ENCODE measurements around the gene SP140L.
"Not testable (repeated sequence)": the region's sequence is repeated elsewhere in the genome, so short reads cannot be mapped to it uniquely, and the experiment has no call there.

Gene SP140L

GRCh38 chr2:230326453-230327417 lies at the start of gene SP140L:
Gene SP140L (plus strand): TSS chr2:230327193. CDS start chr2:230327270, 77 bp downstream.
- no peak for DNase-seq

DNA sequence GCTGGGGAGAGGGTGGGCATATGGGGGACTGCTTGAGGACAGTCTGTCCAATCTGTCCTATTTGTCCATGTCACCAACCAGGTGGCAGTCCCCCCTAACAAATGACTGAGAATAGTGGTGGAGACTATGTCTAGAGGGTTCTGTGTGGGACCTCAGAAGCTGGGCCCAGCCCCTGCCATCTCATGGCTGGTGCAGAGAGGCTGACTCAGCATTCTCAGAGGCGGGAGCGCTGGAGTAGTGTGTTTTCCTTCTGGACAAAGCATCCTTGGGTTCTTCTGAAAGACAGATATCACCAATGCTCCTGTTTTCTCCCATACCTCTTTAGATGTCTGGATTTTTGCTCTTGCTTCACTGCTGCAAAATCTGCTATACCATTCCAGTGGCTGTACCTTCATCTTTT lies 44.1 kb upstream of the SP140L start:
- DNase-seq = no peak

DNA sequence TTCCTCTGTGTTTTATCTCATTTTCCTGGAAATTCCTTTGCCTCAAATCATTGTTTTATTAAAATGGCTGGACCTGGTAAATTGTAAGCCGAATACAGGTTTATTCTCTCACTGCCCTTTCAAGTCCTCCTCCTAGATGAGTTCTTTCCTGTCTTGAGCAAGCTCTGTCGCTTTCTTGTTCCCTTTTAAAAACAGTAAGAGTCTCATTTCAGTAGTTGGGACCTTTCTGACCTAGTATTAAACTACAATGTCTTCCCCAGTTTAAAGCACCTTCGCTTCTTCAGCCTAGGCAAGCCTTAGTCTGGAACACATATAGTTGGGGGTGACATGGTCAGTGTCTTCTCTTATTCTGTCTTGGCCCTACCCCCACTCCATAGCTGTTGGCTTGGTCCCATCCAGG lies 40.9 kb upstream of the SP140L start:
- DNase-seq = no peak

DNA sequence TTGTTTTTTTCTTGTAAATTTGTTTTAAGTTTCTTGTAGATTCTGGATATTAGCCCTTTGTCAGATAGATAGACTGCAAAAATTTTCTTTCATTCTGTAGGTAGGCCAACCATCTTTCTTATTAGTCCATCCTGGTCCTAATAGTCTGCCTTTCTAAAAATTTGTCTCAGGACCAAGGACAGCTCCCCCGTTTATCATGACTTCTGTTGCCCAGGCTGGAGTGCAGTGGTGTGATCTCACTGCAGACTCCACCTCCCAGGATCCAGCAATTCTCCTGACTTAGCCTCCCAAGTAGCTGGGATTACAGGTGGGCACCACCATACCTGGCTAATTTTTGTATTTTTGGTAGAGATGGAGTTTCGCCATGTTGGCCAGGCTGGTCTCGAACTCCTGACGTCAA lies 37.7 kb upstream of the SP140L start:
- DNase-seq = not testable (repeated sequence)

DNA sequence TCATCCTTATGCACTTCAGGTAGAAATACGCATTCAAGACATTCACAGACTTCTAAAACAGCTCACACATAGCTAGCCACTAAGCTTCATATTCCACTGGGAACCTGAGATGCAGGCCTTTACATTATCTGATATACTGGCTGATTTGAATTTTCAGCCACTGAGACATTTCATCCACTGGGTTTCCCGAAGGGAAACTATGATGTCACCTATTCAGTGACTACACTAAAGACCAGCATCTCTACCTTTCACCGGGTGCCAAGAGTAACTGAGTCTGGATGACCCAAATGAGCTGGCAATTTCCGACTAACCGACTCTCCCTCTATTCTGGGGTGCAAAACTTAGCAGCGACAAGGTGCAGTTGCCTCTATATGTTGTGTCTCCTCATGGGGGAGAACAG lies 31.8 kb upstream of the SP140L start:
- DNase-seq = no peak

DNA sequence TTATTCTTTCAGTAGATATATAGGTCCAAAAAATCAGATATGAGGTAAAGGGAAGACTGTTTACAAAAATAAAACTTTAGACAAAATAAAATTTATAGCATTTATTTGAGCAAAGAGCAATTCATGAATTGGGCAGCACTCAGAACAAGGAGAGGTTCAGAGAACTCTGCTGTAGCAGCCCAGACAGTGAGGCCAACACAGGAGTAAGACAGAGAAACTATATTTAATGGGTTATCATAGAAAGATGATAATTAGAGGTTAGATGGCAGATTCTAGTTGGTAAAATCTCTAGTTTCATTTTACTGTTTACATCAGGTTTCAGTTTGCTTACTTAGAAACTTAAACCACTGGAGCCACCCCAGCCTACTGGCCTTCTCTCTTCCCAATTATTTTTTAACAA lies 30.1 kb upstream of the SP140L start:
- DNase-seq = no peak

DNA sequence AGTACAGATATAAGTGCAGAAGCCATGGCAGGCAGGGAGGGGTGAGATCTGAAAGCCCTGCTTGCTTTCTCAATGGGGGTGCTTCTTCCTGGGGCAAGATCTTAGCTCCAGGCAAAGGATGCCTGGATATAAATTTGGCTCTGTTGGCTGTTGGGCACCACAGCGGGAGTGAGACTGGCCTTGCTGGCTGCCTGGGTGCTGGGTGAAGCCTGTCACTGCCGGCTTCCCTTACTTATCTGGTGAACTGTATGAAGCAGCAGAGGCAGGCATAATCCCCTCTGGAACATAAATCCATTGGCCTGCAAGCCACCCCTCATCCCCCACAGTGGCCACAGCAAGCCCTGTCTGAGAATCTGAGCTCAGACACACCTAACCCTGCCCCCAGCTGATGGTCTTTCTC lies 27.4 kb upstream of the SP140L start:
- DNase-seq = no peak

DNA sequence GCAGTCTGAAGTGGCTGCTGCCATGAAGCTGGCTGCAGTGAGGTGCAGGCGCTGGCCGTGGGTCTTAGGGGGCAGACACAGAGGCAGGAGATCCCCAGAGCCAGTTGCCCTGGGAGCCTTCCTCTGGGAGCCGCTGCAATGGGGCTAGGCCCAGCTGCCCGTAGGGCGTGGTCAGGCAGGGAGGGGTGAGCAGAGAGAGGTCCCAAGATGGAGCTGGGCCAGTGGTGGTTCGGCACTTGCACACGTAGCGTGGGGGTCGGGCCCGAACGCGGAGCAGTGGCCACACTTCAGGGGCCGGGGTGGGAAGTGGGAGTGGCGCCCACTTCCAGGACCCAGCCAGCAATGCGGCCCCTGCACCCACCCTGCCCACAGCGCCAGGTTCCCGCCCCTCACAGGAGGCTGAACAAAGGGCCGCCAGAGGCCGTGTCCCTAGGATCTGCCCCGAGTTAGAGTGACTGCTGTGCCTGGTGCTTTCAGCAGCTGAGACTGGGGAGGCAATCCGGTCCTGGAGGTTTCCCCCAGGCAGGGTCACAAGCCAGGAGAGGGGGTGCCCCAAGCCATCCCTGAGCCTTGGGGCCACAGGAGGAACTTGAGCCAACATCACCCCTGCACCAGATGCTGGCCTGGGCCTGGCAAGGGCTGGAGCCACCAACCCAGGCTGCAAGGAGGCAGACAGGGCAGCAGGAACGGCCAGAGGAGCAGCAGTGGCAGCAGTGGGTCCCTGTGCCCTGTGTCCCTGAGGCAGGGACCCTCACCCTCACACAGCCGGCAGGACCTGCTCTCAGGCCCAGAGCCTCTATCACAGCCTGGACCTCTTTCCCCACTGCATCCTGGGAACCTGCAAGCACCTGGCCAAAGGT lies 21.3 kb upstream of the SP140L start:
- no peak for DNase-seq

- no peak for DNase-seq
These were observed 20.5 kb upstream of the SP140L start for GRCh38 chr2:230306474-230306873.

GRCh38 chr2:230307485-230307884 lies 19.5 kb upstream of the SP140L start:
- DNase-seq = no peak

DNA sequence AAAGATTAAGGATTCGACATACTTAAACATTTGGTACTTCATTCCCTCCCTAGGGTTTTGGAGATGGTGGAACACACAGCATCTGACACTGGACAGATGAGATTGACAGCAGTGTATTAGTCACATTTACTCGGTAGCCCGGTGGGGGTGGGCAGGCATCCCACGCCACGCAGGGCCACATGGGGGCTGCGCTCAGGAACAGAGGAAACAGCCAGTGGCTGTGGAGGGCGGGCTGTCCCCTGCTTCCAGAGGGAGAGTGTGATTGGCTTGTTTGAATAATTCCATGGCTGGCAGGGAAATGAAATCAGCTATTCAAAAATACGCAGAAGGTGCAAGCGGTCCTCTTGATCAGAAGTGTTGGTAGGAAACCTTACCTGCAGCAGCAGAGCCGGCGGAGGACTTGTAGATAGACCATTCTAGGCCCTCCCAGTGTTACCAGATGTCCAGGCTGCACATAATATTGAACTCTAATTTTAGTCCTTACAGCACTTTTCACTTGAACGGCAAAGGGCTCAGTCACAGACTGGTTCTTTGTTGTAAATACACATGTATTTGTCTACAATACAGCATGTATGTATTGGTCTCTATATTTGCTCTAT lies 18.5 kb upstream of the SP140L start:
- DNase-seq = no peak

DNA sequence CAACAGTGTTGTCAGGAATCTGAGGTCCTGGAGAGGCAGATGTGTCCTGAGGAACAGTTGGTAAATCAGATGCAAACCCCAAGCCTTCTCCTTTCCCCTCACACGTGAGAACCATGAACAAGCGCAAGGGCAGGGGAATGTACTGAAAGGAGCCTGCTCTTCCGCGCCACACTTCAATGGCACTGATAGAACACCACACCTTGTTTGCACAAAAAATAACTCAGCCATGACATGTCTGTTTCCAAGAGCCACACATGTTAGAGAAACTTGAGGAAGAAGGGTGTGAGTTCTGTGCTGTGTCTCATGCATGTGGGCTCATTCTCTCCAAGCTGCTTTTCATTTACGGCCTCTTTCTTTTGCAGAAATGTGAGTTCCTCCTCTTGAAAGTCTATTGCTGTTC lies 16.2 kb upstream of the SP140L start:
- DNase-seq = not testable (repeated sequence)

- DNase-seq = not testable (repeated sequence)
These were observed 15.4 kb upstream of the SP140L start for GRCh38 chr2:230311634-230312033.

GRCh38 chr2:230312638-230313037 lies 14.4 kb upstream of the SP140L start:
- DNase-seq = no peak

DNA sequence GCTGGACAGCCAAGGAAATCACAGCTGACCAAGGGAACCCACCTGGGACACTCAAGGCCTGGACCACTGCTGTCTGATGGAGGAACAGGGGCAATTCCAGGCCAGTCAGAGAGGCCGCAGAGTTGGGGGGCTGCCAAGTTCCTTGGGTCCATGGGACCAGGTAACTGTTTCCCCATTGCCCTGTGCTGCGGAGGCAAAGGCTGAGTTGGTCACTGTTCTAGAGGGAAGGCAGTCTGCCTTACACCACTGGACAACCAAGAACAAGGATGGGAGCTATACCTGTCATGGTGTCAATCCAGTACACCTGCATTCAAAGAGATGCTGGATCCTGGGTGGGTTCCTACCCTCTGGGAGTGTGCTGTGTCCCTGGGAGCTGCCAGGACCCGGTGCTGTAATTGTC lies 9.6 kb upstream of the SP140L start:
- peak; percentile 28 for DNase-seq

- DNase-seq = no peak
These were observed 8.5 kb upstream of the SP140L start for GRCh38 chr2:230318190-230319121.

GRCh38 chr2:230319211-230319862 lies 7.7 kb upstream of the SP140L start:
- no peak for DNase-seq

GRCh38 chr2:230321031-230321430 lies 6.0 kb upstream of the SP140L start:
- DNase-seq = no peak

DNA sequence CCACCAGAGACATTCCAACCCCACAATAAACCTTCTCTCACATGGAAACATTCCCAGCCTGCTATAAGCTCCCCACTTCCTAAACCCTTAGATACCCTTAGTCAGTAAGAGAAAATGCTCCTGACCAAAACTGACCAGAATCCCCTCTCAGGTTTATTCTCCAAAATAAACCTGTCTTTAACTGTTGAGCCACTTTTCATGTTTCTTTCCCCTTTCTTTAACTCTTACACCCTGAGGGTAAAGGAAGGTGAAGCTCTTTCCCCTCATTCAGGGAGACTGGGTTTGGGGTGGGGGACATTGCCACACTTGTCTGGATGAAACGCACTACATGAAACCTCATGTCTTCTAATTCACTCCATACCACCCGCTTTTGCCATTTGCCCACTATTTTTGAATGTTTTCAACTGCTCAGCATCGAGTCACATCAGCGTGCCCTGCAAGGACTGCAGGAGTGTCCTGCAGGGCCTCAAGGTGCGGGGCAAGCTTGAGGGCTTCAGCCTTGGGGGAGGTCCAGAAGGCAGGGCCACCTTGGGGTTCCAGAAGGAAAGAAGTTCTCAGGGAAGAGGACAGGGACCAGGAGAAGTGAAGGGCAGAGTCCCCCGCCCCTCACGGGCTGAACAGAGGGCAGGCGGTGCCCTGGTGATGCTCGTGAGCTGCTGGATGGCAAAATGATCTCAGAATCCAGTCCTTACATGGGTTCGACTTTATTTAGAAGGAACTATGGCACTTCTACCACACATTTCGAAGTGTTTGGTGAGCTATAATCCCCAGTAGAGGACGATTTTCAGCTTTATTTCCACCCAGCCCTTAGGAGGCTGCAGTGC lies 4.2 kb upstream of the SP140L start:
- no peak for DNase-seq

DNA sequence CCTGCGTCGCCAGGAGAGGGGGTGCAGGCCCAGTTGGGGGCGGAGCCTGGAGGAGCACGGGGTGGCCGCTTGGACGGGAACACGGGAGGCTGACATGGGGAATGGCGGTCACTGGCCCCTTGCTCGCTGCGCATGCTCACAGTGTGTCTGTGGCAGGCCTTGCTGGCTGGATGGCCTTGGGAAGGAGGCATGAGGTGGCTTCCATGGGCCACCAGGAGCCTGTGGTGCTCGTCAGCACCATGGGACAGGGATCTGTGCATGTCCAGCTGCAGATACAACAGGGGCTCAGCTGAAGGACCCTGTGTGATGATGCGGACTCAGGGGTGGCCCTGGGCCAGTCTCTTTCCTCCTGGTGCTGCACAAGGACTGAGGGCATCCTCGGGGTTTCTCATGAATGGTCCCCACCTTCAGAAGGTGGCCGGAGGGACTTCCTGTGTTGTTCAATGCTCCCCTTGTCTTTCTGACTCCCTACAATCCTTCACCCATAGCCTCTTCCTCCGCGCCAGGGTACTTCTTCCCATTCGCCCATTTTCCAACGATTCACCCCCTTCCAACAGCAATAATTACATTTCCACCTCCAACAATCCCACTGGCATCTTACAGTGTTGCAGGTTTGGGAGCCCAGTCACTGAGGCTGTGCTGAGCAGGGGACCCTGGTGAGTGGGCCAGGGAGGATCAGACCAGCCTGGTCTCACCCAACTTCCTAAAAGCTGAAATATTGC lies 3.4 kb upstream of the SP140L start:
- no peak for DNase-seq
